ENCODE measurements around the gene FAT4. TPM values are rescaled to one million over a fixed set of nuclear protein-coding genes. Genes with fewer than 3 reads are reported as not detected.

FAT4 gene
- polyA plus RNA-seq, 1 donor from 2014 or later: 5.6 TPM

- Histone ChIP-seq H3K9me2 (ENCODE audit: insufficient read depth, low read length) (no peaks in the 10 kb centered on the region), H3K4me3 (ENCODE audit: low read length) (peak overlapping the region; percentile 82), H3K9ac (ENCODE audit: low read length) (peak overlapping the region; percentile 66), H2AFZ (ENCODE audit: low read depth, low read length) (peak overlapping the region; percentile 28), H3K27ac (ENCODE audit: low read length) (no peak overlapping the region), H3F3A (ENCODE audit: insufficient read depth, low read length, poor library complexity, severe bottlenecking) (no peaks in the 10 kb centered on the region), H3K4me2 (ENCODE audit: low read length) (peak overlapping the region; percentile 77), H3K36me3 (ENCODE audit: insufficient read depth, low read length) (no peaks in the 10 kb centered on the region), H3K79me2 (replicated peaks; ENCODE audit: insufficient read depth, low read length) (peaks cover 52% of the 10 kb centered on the region), H3K9me3 (ENCODE audit: low read length) (no peaks in the 10 kb centered on the region), H4K20me1 (ENCODE audit: insufficient read depth) (no peaks in the 10 kb centered on the region), H3K27me3 (ENCODE audit: insufficient read depth, low read depth, low read length) (no peaks in the 10 kb centered on the region)
- TF ChIP-seq, protein P1, sequence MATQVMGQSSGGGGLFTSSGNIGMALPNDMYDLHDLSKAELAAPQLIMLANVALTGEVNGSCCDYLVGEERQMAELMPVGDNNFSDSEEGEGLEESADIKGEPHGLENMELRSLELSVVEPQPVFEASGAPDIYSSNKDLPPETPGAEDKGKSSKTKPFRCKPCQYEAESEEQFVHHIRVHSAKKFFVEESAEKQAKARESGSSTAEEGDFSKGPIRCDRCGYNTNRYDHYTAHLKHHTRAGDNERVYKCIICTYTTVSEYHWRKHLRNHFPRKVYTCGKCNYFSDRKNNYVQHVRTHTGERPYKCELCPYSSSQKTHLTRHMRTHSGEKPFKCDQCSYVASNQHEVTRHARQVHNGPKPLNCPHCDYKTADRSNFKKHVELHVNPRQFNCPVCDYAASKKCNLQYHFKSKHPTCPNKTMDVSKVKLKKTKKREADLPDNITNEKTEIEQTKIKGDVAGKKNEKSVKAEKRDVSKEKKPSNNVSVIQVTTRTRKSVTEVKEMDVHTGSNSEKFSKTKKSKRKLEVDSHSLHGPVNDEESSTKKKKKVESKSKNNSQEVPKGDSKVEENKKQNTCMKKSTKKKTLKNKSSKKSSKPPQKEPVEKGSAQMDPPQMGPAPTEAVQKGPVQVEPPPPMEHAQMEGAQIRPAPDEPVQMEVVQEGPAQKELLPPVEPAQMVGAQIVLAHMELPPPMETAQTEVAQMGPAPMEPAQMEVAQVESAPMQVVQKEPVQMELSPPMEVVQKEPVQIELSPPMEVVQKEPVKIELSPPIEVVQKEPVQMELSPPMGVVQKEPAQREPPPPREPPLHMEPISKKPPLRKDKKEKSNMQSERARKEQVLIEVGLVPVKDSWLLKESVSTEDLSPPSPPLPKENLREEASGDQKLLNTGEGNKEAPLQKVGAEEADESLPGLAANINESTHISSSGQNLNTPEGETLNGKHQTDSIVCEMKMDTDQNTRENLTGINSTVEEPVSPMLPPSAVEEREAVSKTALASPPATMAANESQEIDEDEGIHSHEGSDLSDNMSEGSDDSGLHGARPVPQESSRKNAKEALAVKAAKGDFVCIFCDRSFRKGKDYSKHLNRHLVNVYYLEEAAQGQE (IDR thresholded peaks at IDR 0.05; ENCODE audit: borderline replicate concordance): no peak
- peak; percentile 19 for TF ChIP-seq POLR2AphosphoS5 (IDR thresholded peaks at IDR 0.05)
- TF ChIP-seq, protein P2, sequence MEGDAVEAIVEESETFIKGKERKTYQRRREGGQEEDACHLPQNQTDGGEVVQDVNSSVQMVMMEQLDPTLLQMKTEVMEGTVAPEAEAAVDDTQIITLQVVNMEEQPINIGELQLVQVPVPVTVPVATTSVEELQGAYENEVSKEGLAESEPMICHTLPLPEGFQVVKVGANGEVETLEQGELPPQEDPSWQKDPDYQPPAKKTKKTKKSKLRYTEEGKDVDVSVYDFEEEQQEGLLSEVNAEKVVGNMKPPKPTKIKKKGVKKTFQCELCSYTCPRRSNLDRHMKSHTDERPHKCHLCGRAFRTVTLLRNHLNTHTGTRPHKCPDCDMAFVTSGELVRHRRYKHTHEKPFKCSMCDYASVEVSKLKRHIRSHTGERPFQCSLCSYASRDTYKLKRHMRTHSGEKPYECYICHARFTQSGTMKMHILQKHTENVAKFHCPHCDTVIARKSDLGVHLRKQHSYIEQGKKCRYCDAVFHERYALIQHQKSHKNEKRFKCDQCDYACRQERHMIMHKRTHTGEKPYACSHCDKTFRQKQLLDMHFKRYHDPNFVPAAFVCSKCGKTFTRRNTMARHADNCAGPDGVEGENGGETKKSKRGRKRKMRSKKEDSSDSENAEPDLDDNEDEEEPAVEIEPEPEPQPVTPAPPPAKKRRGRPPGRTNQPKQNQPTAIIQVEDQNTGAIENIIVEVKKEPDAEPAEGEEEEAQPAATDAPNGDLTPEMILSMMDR (IDR thresholded peaks at IDR 0.05; ENCODE audit: poor library complexity, severe bottlenecking): peak; percentile 49
- TF ChIP-seq SMC3 (conservative IDR thresholded peaks at IDR 0.05; ENCODE audit: poor library complexity): peak; percentile 70
- TF ChIP-seq RAD21 (conservative IDR thresholded peaks at IDR 0.05): peak; percentile 61
- TF ChIP-seq MXI1 (conservative IDR thresholded peaks at IDR 0.05; ENCODE audit: poor library complexity, severe bottlenecking): peak; percentile 21
- TF ChIP-seq EP300 (conservative IDR thresholded peaks at IDR 0.05; ENCODE audit: poor library complexity, severe bottlenecking): no peak
- no peak for TF ChIP-seq EZH2 (IDR thresholded peaks at IDR 0.05; ENCODE audit: borderline replicate concordance, insufficient read depth, low read length, poor library complexity, severe bottlenecking)
- peak; percentile 39 for TF ChIP-seq TAF1 (IDR thresholded peaks at IDR 0.05; ENCODE audit: low read depth)
Observed at GRCh38 chr4:125316791-125317524, 2.2 kb downstream of the FAT4 start.

GRCh38 chr4:125317525-125317877, 2.7 kb downstream of the FAT4 start:
- peak overlapping the region; percentile 66 for H3K9ac ChIP-seq (ENCODE audit: low read length)
- H2AFZ ChIP-seq (ENCODE audit: low read depth, low read length): peak overlapping the region; percentile 28
- H3K79me2 ChIP-seq (replicated peaks; ENCODE audit: insufficient read depth, low read length): peaks cover 58% of the 10 kb centered on the region
- no peaks in the 10 kb centered on the region for H3K36me3 ChIP-seq (ENCODE audit: insufficient read depth, low read length)
- no peaks in the 10 kb centered on the region for H3K9me2 ChIP-seq (ENCODE audit: insufficient read depth, low read length)
- no peaks in the 10 kb centered on the region for H4K20me1 ChIP-seq (ENCODE audit: insufficient read depth)
- H3K27me3 ChIP-seq (ENCODE audit: insufficient read depth, low read depth, low read length): no peaks in the 10 kb centered on the region
- H3K4me2 ChIP-seq (ENCODE audit: low read length): peak overlapping the region; percentile 77
- H3K9me3 ChIP-seq (ENCODE audit: low read length): no peaks in the 10 kb centered on the region
- H3K27ac ChIP-seq (ENCODE audit: low read length): no peak overlapping the region
- no peak for TF ChIP-seq RAD21 (conservative IDR thresholded peaks at IDR 0.05)
- no peak for TF ChIP-seq TAF1 (IDR thresholded peaks at IDR 0.05; ENCODE audit: low read depth)
- TF ChIP-seq, protein P1 (IDR thresholded peaks at IDR 0.05; ENCODE audit: borderline replicate concordance): no peak
- TF ChIP-seq EP300 (conservative IDR thresholded peaks at IDR 0.05; ENCODE audit: poor library complexity, severe bottlenecking): no peak
- TF ChIP-seq, protein P2 (IDR thresholded peaks at IDR 0.05; ENCODE audit: poor library complexity, severe bottlenecking): peak; percentile 60
- peak; percentile 8 for TF ChIP-seq SMC3 (conservative IDR thresholded peaks at IDR 0.05; ENCODE audit: poor library complexity)
- TF ChIP-seq POLR2AphosphoS5 (IDR thresholded peaks at IDR 0.05): no peak
- no peak for TF ChIP-seq EZH2 (IDR thresholded peaks at IDR 0.05; ENCODE audit: borderline replicate concordance, insufficient read depth, low read length, poor library complexity, severe bottlenecking)
- no peak for TF ChIP-seq MXI1 (conservative IDR thresholded peaks at IDR 0.05; ENCODE audit: poor library complexity, severe bottlenecking)
- H3F3A ChIP-seq (ENCODE audit: insufficient read depth, low read length, poor library complexity, severe bottlenecking): no peaks in the 10 kb centered on the region
- peak overlapping the region; percentile 82 for H3K4me3 ChIP-seq (ENCODE audit: low read length)
